HepG2 (cell line): ENCODE data around the gene RASSF4. TPM values are rescaled to one million over a fixed set of nuclear protein-coding genes. Genes with fewer than 3 reads are reported as not detected.

ENCODE experiments used
- ASH2L ChIP-seq: fragments of 300-600, 200-600 bp; sonication (generic); IDR thresholded peaks from 2 replicates; pipeline ENCODE4 v1.7.0; 2017; ENCODE audit warnings: low read depth, mild to moderate bottlenecking, moderate library complexity, mixed read lengths, low read length; ENCODE audit not compliant: insufficient read length
- CEBPZ ChIP-seq: IDR thresholded peaks from 2 replicates; pipeline ENCODE4 v1.6.1; 2012; ENCODE audit warnings: low read length, improper control_type of control experiment
- DRAP1 ChIP-seq: IDR thresholded peaks from 2 replicates; pipeline ENCODE4 v1.6.1; 2016; ENCODE audit warnings: missing genetic modification reagents, missing compliant biosample characterization
- EZH2 ChIP-seq: conservative IDR thresholded peaks from 2 replicates; pipeline ENCODE4 v1.6.1; 2012; ENCODE audit warnings: mild to moderate bottlenecking, low read depth, low read length, moderate library complexity
- GTF3A ChIP-seq: sonication (generic); formaldehyde crosslinking; conservative IDR thresholded peaks from 2 replicates; pipeline ENCODE4 v1.4.0; 2020; ENCODE audit warnings: mild to moderate bottlenecking, missing genetic modification reagents
- MBD4 ChIP-seq: IDR thresholded peaks from 2 replicates; pipeline ENCODE4 v1.6.1; 2012; ENCODE audit warnings: low read length, inconsistent platforms, borderline replicate concordance
- MED1 ChIP-seq: sonication (generic); formaldehyde crosslinking; IDR thresholded peaks from 2 replicates; pipeline ENCODE4 v1.4.0; 2020; ENCODE audit warnings: missing genetic modification reagents
- U2AF1 ChIP-seq: fragments of 200-400 bp; formaldehyde crosslinking; optimal IDR thresholded peaks from 2 replicates; pipeline ENCODE3; 2017; ENCODE audit warnings: mild to moderate bottlenecking, low read depth, low read length
- ZNF160 ChIP-seq: sonication (generic); formaldehyde crosslinking; IDR thresholded peaks from 2 replicates; pipeline ENCODE4 v1.8.0; 2022; ENCODE audit warnings: mild to moderate bottlenecking, inconsistent platforms, missing genetic modification reagents
- ZNF468 ChIP-seq: sonication (generic); formaldehyde crosslinking; IDR thresholded peaks from 2 replicates; pipeline ENCODE4 v1.8.0; 2022; ENCODE audit warnings: mild to moderate bottlenecking, moderate library complexity, missing genetic modification reagents
- ZNF766 ChIP-seq: sonication (generic); formaldehyde crosslinking; IDR thresholded peaks from 2 replicates; pipeline ENCODE4 v1.5.0; 2020; ENCODE audit warnings: missing genetic modification reagents, borderline replicate concordance
- polyA plus RNA-seq, 8 experiments: library from polyadenylated mRNA; depleted of rRNA in 3 of 8; stranded (reverse) in 7 of 8; unstranded in 1 of 8; fragments of >200 nt; fragmentation: Illumina TruSeq in 4 of 8; extraction: Trizol in 4 of 8; gene quantifications; 2 replicates each; pipeline versions ENCODE4 v1.2.1 to v1.2.3, GENCODE V29; 2011 to 2016; ENCODE audit warnings: low read depth in 4 of 8, missing spikeins in 1 of 8, mixed read lengths in 1 of 8; ENCODE audit not compliant: insufficient read depth in 1 of 8
- total RNA-seq, 5 experiments: library from RNA; depleted of rRNA; stranded (reverse); fragments of >200 nt; fragmentation: Illumina TruSeq; extraction: Trizol; gene quantifications; 2 replicates each; pipeline ENCODE4 v1.2.3, GENCODE V29; 2016; ENCODE audit warnings: low read depth in 1 of 5
- TF ChIP-seq, protein P1 (sequence below): sonication (generic); formaldehyde crosslinking; IDR thresholded peaks from 2 replicates; pipeline ENCODE4 v1.4.0; 2020; ENCODE audit warnings: missing genetic modification reagents
- TF ChIP-seq, protein P2 (sequence below): sonication (generic); formaldehyde crosslinking; IDR thresholded peaks from 2 replicates; pipeline ENCODE4 v1.9.0; 2021; ENCODE audit warnings: missing genetic modification reagents, borderline replicate concordance
- TF ChIP-seq, protein P3 (sequence below), 2 experiments: sonication (generic) in 1 of 2; formaldehyde crosslinking in 1 of 2; IDR thresholded peaks; 2 replicates each; pipeline versions ENCODE4 v1.5.1 to v1.6.1; 2011 to 2020; ENCODE audit warnings: borderline replicate concordance in 1 of 2, low read depth in 1 of 2, low read length in 1 of 2, mild to moderate bottlenecking in 1 of 2, missing genetic modification reagents in 1 of 2, moderate library complexity in 1 of 2
- TF ChIP-seq, protein P4 (sequence below): IDR thresholded peaks from 2 replicates; pipeline ENCODE4 v1.6.1; 2018; ENCODE audit warnings: missing genetic modification reagents, mild to moderate bottlenecking, missing compliant biosample characterization

RASSF4 gene
- total and polyA plus RNA-seq, 2 of the 13 experiments (the other 11 are each of a cell fraction or from before 2014, with no cell fraction given), result 34.0 to 51.7 TPM

DNA sequence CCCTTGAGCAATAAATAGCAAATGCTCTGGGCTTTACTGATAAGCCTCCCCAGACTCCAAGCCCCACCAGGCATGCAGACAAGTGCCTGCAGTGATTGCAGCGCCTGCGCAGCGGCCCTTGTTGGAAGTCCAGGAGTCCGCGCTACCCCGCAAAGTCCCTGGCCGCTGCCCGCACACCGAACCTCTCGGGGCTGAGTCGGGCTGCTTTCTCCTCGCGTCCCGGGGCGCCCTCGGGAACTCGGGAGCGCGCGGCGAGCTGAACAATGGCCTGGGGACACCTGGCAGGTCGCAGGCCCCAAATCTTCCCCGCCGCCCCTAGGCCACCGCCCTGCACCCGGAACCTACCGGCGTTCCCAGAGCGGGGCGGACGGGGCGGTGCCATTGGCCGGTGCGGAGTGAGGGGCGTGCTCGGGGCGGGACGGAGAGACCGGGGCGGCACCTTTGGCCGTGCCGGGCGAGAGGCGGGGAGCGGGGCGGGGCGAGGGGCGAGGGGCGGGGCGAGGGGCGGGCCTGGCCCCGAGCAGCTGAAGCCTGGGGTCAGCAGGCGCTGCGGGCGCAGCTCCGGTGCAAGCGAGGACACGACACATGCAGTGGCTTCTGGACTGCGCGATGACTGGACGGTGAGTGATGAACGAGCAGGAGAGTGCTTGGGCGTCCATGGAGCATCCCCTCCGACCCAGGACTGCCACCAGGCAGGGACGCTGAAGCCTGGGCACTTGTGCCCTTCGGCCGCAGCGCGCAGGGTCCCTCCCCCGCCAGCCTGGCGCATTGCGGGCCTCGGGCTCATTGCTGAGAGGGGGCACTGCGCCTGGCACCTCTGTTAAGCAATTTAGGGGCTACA, at the start of gene RASSF4 (continued):
- TF ChIP-seq, protein P1, sequence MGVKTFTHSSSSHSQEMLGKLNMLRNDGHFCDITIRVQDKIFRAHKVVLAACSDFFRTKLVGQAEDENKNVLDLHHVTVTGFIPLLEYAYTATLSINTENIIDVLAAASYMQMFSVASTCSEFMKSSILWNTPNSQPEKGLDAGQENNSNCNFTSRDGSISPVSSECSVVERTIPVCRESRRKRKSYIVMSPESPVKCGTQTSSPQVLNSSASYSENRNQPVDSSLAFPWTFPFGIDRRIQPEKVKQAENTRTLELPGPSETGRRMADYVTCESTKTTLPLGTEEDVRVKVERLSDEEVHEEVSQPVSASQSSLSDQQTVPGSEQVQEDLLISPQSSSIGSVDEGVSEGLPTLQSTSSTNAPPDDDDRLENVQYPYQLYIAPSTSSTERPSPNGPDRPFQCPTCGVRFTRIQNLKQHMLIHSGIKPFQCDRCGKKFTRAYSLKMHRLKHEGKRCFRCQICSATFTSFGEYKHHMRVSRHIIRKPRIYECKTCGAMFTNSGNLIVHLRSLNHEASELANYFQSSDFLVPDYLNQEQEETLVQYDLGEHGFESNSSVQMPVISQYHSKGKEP, result no peak
- TF ChIP-seq CEBPZ (no peak), MED1 (peak; percentile 53; the same call in 1 of the 2 replicates), EZH2 (no peak), MBD4 (no peak), U2AF1 (no peak), ASH2L (peak; percentile 65), ZNF160 (peak; percentile 71), DRAP1 (CRISPR knock-in tag) (peak; percentile 56; the same call in 1 of the 2 replicates), ZNF468 (CRISPR knock-in tag) (no peak), GTF3A (CRISPR knock-in tag) (no peak), ZNF766 (CRISPR knock-in tag) (no peak)
- TF ChIP-seq, protein P2, sequence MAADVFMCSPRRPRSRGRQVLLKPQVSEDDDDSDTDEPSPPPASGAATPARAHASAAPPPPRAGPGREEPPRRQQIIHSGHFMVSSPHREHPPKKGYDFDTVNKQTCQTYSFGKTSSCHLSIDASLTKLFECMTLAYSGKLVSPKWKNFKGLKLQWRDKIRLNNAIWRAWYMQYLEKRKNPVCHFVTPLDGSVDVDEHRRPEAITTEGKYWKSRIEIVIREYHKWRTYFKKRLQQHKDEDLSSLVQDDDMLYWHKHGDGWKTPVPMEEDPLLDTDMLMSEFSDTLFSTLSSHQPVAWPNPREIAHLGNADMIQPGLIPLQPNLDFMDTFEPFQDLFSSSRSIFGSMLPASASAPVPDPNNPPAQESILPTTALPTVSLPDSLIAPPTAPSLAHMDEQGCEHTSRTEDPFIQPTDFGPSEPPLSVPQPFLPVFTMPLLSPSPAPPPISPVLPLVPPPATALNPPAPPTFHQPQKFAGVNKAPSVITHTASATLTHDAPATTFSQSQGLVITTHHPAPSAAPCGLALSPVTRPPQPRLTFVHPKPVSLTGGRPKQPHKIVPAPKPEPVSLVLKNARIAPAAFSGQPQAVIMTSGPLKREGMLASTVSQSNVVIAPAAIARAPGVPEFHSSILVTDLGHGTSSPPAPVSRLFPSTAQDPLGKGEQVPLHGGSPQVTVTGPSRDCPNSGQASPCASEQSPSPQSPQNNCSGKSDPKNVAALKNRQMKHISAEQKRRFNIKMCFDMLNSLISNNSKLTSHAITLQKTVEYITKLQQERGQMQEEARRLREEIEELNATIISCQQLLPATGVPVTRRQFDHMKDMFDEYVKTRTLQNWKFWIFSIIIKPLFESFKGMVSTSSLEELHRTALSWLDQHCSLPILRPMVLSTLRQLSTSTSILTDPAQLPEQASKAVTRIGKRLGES (CRISPR knock-in tag), result no peak
- TF ChIP-seq, protein P3, sequence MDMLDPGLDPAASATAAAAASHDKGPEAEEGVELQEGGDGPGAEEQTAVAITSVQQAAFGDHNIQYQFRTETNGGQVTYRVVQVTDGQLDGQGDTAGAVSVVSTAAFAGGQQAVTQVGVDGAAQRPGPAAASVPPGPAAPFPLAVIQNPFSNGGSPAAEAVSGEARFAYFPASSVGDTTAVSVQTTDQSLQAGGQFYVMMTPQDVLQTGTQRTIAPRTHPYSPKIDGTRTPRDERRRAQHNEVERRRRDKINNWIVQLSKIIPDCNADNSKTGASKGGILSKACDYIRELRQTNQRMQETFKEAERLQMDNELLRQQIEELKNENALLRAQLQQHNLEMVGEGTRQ (IDR thresholded peaks at IDR 0.05; ENCODE audit: low read depth, low read length), result no peak
- TF ChIP-seq, protein P3 (CRISPR knock-in tag; IDR thresholded peaks at IDR 0.05; ENCODE audit: borderline replicate concordance), result no peak; the same call in 1 of the 2 replicates
- TF ChIP-seq, protein P4, sequence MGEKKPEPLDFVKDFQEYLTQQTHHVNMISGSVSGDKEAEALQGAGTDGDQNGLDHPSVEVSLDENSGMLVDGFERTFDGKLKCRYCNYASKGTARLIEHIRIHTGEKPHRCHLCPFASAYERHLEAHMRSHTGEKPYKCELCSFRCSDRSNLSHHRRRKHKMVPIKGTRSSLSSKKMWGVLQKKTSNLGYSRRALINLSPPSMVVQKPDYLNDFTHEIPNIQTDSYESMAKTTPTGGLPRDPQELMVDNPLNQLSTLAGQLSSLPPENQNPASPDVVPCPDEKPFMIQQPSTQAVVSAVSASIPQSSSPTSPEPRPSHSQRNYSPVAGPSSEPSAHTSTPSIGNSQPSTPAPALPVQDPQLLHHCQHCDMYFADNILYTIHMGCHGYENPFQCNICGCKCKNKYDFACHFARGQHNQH (CRISPR knock-in tag), result peak; percentile 63; the same call in 1 of the 2 replicates
